ENCODE results near the gene ECEL1.

Gene ECEL1

DNA sequence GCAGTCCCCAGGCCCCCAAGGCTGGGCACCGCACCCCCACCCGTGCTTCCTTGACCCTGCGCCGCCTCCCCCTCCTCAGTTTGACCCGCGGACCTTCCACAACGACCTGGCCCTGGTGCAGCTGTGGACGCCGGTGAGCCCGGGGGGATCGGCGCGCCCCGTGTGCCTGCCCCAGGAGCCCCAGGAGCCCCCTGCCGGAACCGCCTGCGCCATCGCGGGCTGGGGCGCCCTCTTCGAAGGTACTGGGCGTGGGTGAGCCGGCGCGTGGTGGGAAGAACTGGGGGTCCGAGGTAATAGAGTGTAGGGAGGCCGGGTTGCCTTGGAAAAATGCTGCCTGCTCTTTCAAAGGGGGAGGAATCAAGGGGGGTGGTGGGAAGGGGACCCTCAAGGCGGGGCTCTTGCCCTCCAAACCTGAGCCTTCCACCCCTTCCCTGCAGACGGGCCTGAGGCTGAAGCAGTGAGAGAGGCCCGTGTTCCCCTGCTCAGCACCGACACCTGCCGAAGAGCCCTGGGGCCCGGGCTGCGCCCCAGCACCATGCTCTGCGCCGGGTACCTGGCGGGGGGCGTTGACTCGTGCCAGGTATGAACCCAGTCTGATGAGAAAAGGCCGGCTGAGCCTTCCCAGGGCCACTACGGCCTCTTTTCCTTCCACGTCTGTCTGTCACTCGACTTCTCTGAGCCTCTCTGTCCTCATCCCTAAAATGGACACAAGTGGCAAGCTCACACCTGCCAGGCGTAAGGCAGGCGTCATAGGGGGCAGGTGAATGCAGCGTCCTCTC is 35.2 kb upstream of the ECEL1 start:
- no peak for DNase-seq

DNA sequence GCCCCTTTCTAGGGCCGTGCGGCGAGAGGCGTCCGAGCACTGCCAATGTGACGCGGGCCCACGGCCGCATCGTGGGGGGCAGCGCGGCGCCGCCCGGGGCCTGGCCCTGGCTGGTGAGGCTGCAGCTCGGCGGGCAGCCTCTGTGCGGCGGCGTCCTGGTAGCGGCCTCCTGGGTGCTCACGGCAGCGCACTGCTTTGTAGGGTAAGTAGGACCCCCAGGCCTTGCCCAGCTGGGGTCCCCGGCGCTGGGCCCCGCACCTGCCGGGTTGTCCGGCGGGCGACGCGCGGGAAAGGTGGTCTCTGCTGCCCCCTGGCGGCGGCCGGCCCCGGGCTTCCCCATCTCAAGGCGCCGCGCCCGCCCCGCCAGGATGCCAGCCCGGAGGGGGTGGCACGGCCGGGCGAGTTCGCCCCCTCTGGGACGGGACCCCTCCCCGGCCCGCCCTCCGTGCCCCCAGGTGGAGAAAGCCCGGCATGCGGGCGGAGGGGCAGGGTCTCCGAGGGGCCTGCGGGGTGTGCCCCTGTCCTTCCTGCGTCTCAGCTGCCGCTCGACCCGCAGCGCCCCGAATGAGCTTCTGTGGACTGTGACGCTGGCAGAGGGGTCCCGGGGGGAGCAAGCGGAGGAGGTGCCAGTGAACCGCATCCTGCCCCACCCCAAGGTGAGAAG is 34.5 kb upstream of the ECEL1 start:
- DNase-seq: peak; percentile 47

DNA sequence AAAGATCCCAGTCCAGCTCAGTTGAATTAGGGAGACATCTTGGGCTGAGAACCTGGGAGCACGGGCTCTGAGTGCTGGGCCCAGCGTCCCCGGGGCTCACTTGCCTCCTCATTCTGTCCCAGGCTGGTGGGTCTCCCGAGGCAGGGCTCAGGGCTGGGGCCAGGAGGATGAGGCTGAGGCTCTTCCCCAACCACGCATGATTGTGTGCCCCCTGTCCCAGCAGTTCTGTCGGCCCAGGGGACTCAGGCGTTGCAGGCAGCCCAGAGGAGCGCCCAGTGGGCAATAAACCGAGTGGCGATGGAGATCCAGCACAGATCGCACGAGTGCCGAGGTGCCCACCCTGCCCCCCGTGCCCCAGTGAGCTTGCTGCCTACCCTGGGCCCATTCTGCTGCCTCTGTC is 33.5 kb upstream of the ECEL1 start:
- no peak for DNase-seq

DNA sequence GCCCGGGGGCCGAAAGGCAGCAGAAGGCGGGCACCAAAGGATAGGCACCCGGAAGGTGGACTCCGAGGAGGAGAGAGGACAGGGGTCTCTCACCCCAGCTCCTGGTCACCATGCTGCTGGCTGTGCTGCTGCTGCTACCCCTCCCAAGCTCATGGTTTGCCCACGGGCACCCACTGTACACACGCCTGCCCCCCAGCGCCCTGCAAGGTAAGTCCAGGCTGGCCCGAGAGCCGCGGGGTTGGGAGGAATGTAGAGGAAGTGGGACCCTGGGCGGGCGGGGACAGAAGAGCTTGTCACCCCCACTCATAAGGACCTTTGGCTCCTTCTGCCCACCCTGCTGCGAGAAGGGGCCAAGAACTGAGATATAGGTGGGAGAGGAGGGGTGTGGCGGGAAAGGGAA is 32.9 kb upstream of the ECEL1 start:
- DNase-seq: no peak

DNA sequence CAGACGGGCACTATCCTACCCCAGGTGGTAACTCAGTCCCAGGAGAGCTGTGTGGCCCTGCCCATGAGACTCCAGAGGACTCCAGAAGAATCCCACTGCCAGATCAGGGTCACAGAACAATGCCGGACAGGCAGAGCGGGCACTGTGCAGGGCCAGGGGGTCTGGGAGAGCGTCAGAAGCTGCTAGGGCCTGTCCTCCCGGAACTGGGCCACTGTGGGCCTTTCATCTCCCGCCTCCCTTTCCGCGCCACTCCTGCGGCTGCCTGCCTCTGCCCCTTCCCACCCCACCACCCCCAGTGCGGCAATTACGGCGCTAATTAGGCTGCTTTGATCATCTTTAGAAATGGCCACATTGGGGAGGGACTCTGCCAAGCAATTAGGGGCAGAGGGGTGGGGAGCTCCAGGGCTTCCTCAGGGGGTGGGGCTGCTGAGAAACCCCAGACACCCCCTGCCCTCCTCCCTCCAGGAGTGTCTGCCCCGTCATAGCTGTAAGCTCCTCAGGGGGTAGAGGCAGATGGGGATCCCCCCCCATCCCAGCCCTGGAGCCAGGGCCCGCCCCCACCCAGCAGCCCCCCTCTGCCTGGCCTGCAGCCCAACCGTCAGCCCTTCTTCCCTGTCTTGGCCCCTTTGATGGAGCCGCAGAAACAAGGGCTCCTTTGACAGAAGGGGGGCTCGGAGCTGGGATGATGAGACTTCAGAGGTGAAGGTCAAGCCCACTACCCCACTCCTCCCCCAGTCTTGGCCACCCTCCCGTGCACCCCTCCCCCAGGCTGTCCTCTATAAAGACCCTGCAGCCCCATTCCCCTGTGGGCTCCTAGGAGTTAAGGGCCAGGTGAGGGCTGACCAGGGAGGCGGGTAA is 32.2 kb upstream of the ECEL1 start, which contains the start of gene PRSS56:
PRSS56 (plus strand) TSS at position 808 of the 858 bp plus-strand sequence. CDS start 211 bp downstream, outside the sequence.
- no peak for DNase-seq

DNA sequence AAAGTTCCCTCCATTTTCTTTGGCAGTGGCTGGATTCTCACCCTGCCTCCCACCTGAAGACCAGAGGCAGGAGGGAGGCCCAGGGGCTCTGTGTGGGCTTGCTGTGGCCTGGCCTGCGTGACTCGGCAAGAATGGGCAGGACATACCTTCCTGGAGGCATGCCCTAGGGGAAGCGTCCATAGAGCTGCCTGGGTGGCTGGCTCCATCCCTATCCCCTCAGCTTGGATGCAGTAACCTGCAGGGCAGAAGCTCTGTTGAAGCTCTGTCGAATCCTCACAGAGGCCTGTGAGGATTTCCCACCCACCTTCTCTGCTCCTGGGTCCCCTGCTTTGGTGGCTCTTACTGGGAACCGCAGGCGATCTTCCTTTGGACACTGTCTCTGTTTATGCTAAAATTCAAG is 31.2 kb upstream of the ECEL1 start:
- DNase-seq: no peak

DNA sequence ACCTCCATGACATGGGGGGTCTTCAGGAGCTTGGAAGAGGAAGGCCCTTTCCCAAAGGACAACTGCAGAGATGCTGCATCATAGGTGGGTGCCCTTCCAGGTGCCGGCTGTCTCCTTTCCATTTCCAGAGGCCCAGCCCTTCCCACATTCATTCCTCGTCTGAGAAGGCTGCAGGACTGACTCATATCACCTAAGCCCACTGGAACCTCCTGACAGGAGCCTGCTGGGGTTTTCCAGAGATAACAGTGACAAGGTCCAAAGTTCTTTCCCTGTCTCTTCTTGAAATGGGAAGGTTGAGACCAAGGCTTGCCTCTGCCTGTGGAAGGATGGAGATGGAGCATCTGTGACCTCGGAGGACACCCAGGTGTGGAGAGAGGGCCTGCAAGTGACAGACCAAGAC is 28.9 kb upstream of the ECEL1 start:
- DNase-seq: no peak

DNA sequence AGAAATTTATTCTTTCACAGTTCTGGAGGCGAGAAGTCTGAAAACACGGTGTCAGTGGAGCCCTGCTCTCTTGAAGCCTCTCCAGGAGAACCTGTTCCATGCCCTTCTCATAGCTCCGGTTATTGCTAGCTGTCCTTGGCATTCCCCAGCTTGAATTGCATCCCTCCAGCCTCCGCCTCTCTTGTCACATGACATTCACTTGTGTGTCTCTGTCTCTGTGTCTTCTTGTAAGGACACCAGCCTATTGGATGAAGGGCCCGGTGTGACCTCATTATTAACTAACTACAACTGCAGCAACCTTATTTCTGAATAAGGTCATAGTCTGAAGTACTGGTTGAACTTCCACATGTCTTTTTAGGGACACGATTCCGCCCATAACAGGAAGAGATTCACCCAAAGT is 28.0 kb upstream of the ECEL1 start:
- DNase-seq: no peak

DNA sequence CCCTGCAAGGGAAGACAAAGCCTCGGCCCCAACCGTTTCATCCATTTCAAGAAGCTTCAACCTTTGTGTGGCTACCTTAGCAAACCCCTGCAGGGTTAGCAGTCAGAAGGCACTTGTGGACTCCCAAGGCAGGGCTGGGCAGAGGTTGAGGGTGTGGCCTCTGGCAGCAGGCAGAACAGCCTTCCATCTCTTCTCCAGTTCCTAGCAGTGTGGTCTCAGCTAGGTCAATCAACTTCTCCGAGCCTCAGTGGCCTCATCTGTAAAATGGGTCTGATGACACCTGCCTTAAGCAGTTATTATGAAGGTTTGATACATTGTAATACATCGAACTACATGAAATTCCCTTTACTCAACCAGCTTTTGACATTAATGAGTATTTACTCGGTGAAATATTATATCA is 25.7 kb upstream of the ECEL1 start:
- DNase-seq: no peak

DNA sequence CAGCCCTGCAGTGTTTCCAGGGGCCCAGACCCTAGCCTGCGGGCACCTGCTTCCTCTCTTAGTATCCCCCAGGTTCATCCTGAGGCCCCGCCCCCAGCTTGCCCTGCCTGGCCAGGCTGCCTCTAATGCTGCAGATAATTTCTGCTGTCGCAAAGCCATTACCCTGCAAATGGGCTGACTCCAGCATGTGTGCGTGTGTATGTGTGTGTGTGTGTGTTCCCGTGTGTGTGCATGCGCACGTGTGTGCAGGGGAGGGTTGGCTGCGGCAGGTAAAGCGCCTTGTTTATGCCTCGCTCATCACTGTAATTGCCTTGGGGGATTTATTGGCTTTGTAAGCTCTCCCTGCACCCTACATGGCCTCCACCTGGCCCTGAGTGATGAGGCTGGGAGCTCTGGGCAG is 25.0 kb upstream of the ECEL1 start:
- no peak for DNase-seq

DNA sequence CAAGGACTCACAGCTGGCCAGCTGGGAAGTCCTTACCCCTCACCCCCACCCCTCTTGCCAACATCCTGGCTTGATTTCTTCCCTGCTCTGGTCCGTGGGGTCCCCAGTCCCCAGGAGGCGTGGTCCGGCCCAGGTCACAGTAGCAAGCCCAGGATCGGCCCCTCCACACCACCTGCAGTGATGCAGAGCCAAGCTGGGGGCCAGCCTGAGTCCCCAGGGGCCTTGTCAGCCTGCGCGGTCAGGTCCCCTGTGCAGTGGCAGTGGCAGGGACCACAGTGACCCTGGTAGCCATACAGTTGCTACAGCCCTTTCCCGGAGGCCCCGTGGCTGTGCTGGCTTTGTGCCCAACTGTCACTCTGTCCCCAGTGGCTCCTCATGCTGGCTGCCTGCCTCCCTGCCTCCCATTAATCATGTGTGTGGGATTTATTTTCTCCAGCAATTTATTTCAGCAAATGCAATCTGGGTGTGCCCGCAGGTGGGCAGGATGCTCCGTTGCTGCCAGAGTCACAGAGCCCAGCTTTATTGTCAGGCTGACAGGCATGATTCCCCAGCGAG is 23.8 kb upstream of the ECEL1 start:
- no peak for DNase-seq

DNA sequence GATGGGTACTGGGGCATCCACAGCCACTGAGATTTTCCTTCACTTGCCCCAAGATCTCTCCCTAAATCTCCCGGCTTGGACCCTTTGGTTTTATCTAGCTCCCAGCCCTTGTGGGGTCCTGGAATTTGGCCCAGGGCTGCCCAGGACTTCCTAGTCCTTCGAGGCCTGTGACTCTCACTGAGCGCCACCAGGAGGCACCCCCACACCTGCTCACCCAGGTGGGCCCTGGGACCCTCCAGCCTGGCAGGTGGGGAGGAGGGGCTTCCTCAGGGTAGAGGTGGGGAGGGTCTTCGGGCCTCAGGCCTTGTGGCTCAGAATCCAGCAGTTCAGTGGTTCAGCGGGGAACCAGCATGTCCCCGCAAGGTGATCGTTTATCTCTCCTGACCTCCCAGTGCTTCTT is 20.6 kb upstream of the ECEL1 start:
- no peak for DNase-seq

DNA sequence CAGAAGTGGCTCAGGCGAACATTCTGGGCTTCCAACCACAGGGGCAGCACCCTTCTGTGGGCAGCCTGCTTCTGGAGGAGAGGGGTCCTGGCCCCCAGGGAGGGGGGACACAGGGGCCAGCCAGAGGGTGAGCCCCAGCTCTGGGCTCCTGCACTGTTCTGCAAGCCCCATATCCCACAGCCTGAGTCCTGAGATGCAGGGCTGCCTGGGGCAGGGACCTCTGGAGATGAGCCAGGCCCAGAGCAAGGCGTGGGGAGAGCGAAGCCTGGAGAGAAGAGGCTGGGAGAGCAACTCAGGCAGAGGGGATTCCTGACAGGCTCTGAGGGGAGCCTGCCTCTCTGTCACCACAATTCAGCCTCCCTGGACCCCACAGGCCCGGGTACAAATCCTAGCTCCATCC is 19.1 kb upstream of the ECEL1 start:
- DNase-seq: no peak

DNA sequence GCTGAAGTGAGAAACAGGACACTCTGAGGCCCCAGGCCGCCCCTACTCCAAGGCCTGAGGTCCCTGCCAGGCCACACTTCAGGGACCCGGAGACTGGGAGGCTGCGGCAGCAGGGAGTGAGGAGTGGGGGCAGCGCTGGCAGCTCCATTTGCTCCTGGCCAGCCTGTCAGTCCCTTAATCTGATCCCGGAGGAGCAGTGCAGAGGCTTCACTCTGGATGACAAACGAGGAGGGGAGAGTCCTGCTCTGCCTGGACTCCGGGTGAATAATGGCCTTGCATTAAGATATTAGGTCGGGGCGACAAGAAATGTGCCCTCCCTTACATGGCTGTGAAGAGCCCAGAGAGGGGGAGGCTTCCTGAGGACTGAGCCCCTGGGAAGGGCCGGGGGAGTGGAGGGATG is 18.2 kb upstream of the ECEL1 start:
- DNase-seq: no peak

DNA sequence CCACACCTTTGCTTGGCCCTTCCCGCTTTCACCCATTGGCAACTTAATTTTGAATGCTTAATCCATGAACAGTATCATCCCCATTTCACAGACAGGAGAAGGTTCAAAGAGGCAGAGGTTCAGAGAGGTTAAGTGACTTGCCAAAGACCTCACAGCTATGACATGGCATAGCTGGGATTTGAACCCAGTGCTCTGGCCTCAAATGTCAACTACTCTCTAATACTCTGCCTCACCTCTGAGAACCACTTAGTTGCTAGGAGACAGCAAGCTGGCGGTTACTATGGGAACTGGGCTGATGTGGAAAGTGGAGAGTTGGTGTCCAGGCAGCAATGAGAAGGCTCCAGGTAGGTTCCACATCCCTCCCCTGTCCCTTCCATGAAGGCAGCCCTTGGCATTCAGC is 16.8 kb upstream of the ECEL1 start:
- no peak for DNase-seq

DNA sequence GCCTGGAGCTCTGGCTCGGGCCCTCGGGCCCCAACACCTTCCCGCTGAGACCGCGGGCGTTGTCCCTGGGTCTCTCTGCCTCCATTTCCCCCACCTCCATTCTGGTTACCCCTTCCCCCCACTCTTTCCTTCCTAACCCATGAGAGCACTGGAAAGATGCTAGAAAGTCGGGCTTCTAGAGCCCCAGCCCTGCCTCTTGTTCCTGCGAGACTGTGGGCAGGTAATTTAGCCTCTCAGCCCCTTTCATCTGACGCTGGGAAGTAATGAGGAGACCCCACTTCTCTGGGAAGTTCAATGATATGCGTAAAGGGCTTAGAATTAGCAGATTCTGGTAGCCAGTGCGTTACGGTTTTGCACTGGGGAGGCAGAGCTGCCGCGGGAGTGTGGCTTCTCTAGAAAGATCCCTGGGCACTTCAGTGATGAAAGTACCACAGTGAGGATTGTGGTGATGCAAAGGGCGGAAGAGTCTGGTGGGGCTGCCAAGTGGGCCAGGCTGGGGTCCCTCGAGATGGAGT is 16.2 kb upstream of the ECEL1 start:
- DNase-seq: no peak

DNA sequence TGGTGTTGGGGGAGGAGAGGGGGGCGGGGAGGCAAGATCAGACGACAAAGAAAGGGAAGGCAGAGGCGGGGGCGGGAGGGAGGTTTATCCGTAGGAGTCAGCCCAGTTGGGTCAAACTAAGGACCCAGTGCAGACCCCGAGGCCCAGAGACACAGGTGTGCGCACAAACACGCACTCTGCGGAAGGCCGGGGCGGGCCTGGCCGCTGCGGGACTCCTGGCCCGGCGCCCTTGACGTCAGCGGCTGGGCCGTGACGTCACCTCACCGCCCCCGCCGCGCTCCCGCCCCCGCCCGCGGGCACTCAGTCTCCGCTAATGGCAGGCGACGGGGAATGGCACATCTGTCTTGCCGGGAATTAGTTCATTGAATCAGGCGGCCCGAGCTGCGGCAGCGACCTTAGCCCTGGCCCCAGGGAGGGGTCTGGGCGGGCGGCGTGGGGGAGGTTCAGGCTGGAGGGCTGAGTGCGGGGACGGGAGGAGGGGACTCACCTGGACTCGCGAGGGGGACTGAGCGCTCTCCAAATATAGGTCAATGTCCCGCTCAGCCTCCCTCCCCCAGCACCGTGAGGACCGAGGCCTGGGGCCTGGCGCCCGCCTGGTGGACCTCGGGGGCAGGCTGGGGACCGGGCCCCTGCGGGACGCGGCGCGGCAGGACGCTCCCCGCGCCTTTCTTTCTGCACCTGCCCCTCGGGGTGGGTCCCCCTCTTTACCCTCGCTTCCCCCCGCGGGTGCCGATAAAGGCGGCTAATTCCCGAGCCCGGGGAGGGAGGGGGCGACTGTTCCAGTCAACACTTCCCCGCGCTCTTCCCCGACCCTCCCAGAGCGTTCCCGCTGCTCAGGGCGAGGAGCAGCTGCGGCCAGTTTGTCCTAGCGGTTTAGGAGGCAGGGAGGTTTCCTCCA is 15.5 kb upstream of the ECEL1 start:
- DNase-seq: peak; percentile 45

DNA sequence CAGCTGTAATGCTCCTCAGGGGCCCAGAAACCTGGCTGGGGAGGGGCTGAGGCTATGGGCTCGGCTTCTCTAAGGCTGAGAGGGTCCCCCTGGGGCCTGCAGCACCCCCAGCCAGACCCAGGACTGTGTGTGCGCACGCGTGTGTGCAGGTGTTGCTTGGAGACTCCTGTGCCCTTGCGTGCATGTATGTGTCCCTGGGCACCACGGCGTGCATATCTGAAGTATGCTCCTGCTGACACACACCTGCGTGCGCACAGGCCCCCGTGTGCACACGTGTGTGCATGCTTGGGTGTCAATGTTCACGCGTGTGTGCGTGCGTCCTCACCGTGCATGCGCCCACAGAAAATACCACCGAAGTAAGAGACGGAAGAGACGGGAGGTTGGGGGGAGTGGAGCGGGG is 14.9 kb upstream of the ECEL1 start:
- peak; percentile 42 for DNase-seq

DNA sequence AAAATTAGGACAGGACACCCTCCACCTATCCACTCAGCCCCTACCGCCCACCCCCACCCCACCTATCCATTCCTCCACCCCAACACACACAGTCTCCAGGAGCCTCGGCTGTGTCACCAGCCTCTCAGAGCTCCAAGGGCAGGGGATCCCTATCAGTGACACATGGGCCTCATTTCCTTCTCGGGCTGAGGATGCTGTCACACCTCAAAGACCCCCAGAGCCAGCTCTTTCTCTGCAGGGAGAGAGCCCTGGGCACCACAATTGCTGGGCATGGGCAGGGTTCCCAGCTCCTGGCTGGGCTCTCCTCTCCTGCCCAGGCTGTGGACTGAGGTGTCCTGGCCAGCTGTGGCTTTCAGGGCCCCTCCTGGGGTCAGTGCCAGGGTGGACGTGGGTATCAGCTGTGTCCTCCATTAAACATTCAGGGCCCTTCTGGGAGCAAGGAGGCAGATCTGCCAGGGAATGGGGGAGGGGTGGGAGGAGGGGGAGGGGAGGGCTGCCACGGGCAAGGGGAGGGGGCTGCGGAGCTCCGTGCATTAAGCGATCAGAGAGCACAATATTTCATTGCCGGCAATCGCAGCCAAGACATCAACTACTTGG is 14.3 kb upstream of the ECEL1 start:
- no peak for DNase-seq

DNA sequence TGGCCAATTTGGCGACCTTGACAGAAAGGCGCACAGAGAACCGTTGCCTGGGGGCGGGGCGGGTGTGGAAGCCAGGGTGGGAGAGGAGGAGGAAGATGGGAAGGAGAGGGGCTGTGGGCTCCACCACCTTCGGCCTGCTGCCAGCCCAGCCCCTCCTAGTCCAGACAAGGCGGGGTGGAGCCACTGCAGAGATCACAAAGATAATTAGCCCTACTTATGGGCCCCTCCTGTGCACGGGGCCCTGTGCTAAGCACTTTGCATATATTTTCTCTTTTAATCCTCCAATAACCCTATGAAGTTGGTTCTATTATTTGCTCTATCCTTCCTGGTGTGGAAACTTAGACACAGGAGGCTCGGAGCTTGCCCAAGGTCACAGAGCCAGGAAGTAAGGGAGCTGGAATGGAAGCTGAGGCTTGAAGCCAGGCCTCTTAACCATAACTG is 13.7 kb upstream of the ECEL1 start:
- no peak for DNase-seq

DNA sequence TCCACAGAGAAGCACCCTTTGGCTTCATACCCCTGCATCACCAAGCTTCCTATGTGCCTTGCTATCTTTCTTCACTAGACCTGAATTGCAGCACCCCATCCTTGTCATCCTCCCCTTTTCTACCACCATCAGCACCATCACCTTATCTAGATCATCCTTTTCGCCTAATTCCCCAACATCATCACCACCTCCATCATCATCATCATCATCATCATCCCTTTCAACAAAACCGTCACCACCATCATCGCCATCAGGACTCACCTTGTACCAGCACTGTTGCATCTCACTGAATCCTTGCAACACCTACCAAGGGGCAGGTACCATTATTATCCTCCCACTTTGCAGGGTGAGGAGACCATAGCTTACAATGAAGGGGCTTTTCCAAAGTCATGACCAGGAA is 10.8 kb upstream of the ECEL1 start:
- no peak for DNase-seq

DNA sequence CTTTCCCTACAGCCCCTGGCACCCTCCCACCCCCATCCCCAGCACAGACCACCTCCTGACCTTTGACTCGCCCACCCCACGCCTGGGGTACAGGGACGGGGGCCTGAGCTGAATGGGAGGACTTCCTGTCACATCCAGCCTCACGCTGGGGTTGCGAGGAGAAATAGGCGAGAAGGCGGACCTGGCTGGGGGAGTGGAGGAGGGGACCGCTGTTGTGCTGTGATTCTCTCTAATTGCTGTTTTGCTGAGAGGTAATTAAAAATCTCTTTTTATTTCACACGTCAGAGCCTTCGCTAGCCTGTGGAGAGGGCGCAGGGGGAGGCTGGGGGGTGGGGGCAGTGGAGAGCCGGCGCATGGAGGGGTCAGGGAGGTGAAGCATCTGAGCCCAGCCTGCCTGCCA is 9.7 kb upstream of the ECEL1 start:
- DNase-seq: no peak
